ENCODE results near the gene DEPDC7. TPM values are rescaled to one million over a fixed set of nuclear protein-coding genes. Genes with fewer than 3 reads are reported as not detected.
"Not testable (repeated sequence)": the region's sequence is repeated elsewhere in the genome, so short reads cannot be mapped to it uniquely, and the experiment has no call there.

The DEPDC7 gene
- 1 to 10 TPM; 5.9 to 8.3 (median 8.0) TPM for polyA plus RNA-seq (ENCODE audit: insufficient read length in 3 of 3)
- long read RNA-seq, donor 1: 0 reads
- long read RNA-seq, donor 2, partial matches to known transcripts: 0 of 1 reads
- long read RNA-seq, donor 2, other reads (novel, unspliced or antisense): 0 of 1 reads
- long read RNA-seq, donor 3, partial matches to known transcripts: 0 of 4 reads
- long read RNA-seq, donor 3, other reads (novel, unspliced or antisense): 0 of 4 reads
- long read RNA-seq, donor 4, partial matches to known transcripts: 0 of 2 reads
- long read RNA-seq, donor 4, other reads (novel, unspliced or antisense): 0 of 2 reads
- long read RNA-seq, donor 5, partial matches to known transcripts: 0 of 2 reads
- long read RNA-seq, donor 5, other reads (novel, unspliced or antisense): 0 of 2 reads
- long read RNA-seq, donor 6: 0 reads
- long read RNA-seq, donor 7, partial matches to known transcripts: 0 of 4 reads
- long read RNA-seq, donor 7, other reads (novel, unspliced or antisense): 0 of 4 reads
- long read RNA-seq, donor 8, partial matches to known transcripts: 0 of 1 reads
- long read RNA-seq, donor 8, other reads (novel, unspliced or antisense): 0 of 1 reads
- long read RNA-seq, donor 9, partial matches to known transcripts: 0 of 3 reads
- long read RNA-seq, donor 9, other reads (novel, unspliced or antisense): 0 of 3 reads
- long read RNA-seq, donor 10, partial matches to known transcripts: 0 of 1 reads
- long read RNA-seq, donor 10, other reads (novel, unspliced or antisense): 0 of 1 reads
- long read RNA-seq, donor 11: 0 reads
- long read RNA-seq, donor 12, partial matches to known transcripts: 0 of 4 reads
- long read RNA-seq, donor 12, other reads (novel, unspliced or antisense): 0 of 4 reads
- long read RNA-seq, donor 13, partial matches to known transcripts: 0 of 2 reads
- long read RNA-seq, donor 13, other reads (novel, unspliced or antisense): 0 of 2 reads
- long read RNA-seq, donor 14: 0 reads
- long read RNA-seq, donor 15, transcript DEPDC7-201 (9 exons, 1,755 nt): major isoform, 5 of 6 reads
- long read RNA-seq, donor 15, partial matches to known transcripts: 0 of 6 reads
- long read RNA-seq, donor 15, other reads (novel, unspliced or antisense): 0 of 6 reads
- long read RNA-seq, donor 16, partial matches to known transcripts: 0 of 4 reads
- long read RNA-seq, donor 16, other reads (novel, unspliced or antisense): 0 of 4 reads

- peak; percentile 91 for DNase-seq
These were observed at the start of gene DEPDC7 for GRCh38 chr11:33015621-33016551. Gene DEPDC7, plus strand, starts transcription at chr11:33015878. Its CDS starts 78 bp downstream, at chr11:33015956.

GRCh38 chr11:32968541-32968940, 47.1 kb upstream of the DEPDC7 start:
- DNase-seq: no peak

GRCh38 chr11:32972233-32972632, 43.4 kb upstream of the DEPDC7 start:
- DNase-seq: not testable (repeated sequence)

GRCh38 chr11:32972781-32973180, 42.9 kb upstream of the DEPDC7 start:
- no peak for DNase-seq

- DNase-seq: no peak
These were observed 33.1 kb upstream of the DEPDC7 start for GRCh38 chr11:32982626-32983025.

GRCh38 chr11:32983506-32983905, 32.2 kb upstream of the DEPDC7 start:
- DNase-seq: no peak

- DNase-seq: no peak
These were observed 30.1 kb upstream of the DEPDC7 start for GRCh38 chr11:32985600-32985999.

- no peak for DNase-seq
These were observed 27.8 kb upstream of the DEPDC7 start for GRCh38 chr11:32987851-32988250.

GRCh38 chr11:32990481-32990880, 25.2 kb upstream of the DEPDC7 start:
- no peak for DNase-seq

GRCh38 chr11:32991427-32991826, 24.3 kb upstream of the DEPDC7 start:
- DNase-seq: no peak

- no peak for DNase-seq
These were observed 23.8 kb upstream of the DEPDC7 start for GRCh38 chr11:32991898-32992297.

GRCh38 chr11:33000181-33000580, 15.5 kb upstream of the DEPDC7 start:
- DNase-seq: no peak

GRCh38 chr11:33001281-33001680, 14.4 kb upstream of the DEPDC7 start:
- no peak for DNase-seq

- no peak for DNase-seq
These were observed 13.7 kb upstream of the DEPDC7 start for GRCh38 chr11:33001751-33002542.

GRCh38 chr11:33005175-33005574, 10.5 kb upstream of the DEPDC7 start:
- DNase-seq: no peak

GRCh38 chr11:33006010-33006409, 9.7 kb upstream of the DEPDC7 start:
- DNase-seq: no peak

GRCh38 chr11:33013755-33014154, 1.9 kb upstream of the DEPDC7 start:
- DNase-seq: no peak

GRCh38 chr11:33016654-33017053, 976 bp downstream of the DEPDC7 start:
- DNase-seq: no peak

- no peak for DNase-seq
These were observed 1.8 kb downstream of the DEPDC7 start for GRCh38 chr11:33017478-33017877.

- no peak for DNase-seq
These were observed 2.3 kb downstream of the DEPDC7 start for GRCh38 chr11:33017965-33018364.
